Measurements from ENCODE around the gene PSMC3. TPM values are rescaled to one million over a fixed set of nuclear protein-coding genes. Genes with fewer than 3 reads are reported as not detected.

The PSMC3 gene
- total and polyA plus RNA-seq, 9 of the 15 experiments (the other 6 are each of a cell fraction or from before 2014, with no cell fraction given) = 44.3 to 324 (median 240) TPM

DNA sequence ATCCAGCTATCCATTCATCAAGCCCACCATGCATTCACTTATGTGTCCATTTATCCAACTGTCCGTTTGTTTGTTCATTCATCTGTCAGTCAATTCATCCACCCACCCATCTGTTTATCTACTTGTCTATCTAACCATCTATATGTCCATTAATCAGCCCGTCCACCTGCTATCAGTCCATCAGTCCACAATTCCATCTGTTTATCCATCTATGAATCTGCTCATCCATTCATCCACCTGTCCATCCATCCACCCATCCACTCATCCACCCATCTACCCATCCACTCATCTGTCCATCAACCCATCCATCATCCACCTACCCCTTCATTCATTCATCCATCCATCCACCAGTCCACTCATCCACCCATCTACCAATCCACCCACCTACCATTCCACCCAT, 46.9 kb downstream of the PSMC3 start (continued):
- no peak for TF ChIP-seq ZNF175 (CRISPR knock-in tag; IDR thresholded peaks at IDR 0.05; ENCODE audit: low read depth)
- no peak for TF ChIP-seq HIVEP1 (CRISPR knock-in tag; IDR thresholded peaks at IDR 0.05)
- no peak for TF ChIP-seq MTF1 (CRISPR knock-in tag; IDR thresholded peaks at IDR 0.05; ENCODE audit: borderline replicate concordance)
- TF ChIP-seq ZSCAN32 (CRISPR knock-in tag; IDR thresholded peaks at IDR 0.05) = no peak
- TF ChIP-seq, protein P1, sequence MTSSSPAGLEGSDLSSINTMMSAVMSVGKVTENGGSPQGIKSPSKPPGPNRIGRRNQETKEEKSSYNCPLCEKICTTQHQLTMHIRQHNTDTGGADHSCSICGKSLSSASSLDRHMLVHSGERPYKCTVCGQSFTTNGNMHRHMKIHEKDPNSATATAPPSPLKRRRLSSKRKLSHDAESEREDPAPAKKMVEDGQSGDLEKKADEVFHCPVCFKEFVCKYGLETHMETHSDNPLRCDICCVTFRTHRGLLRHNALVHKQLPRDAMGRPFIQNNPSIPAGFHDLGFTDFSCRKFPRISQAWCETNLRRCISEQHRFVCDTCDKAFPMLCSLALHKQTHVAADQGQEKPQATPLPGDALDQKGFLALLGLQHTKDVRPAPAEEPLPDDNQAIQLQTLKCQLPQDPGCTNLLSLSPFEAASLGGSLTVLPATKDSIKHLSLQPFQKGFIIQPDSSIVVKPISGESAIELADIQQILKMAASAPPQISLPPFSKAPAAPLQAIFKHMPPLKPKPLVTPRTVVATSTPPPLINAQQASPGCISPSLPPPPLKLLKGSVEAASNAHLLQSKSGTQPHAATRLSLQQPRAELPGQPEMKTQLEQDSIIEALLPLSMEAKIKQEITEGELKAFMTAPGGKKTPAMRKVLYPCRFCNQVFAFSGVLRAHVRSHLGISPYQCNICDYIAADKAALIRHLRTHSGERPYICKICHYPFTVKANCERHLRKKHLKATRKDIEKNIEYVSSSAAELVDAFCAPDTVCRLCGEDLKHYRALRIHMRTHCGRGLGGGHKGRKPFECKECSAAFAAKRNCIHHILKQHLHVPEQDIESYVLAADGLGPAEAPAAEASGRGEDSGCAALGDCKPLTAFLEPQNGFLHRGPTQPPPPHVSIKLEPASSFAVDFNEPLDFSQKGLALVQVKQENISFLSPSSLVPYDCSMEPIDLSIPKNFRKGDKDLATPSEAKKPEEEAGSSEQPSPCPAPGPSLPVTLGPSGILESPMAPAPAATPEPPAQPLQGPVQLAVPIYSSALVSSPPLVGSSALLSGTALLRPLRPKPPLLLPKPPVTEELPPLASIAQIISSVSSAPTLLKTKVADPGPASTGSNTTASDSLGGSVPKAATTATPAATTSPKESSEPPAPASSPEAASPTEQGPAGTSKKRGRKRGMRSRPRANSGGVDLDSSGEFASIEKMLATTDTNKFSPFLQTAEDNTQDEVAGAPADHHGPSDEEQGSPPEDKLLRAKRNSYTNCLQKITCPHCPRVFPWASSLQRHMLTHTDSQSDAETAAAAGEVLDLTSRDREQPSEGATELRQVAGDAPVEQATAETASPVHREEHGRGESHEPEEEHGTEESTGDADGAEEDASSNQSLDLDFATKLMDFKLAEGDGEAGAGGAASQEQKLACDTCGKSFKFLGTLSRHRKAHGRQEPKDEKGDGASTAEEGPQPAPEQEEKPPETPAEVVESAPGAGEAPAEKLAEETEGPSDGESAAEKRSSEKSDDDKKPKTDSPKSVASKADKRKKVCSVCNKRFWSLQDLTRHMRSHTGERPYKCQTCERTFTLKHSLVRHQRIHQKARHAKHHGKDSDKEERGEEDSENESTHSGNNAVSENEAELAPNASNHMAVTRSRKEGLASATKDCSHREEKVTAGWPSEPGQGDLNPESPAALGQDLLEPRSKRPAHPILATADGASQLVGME (CRISPR knock-in tag; IDR thresholded peaks at IDR 0.05) = no peak
- TF ChIP-seq HDAC1 (IDR thresholded peaks at IDR 0.05) = peak in 1 of 2 experiments; percentile 57; a peak in 2 of 4 replicates
- TF ChIP-seq EHMT2 (IDR thresholded peaks at IDR 0.05) = peak; percentile 72
- TF ChIP-seq, protein P2, sequence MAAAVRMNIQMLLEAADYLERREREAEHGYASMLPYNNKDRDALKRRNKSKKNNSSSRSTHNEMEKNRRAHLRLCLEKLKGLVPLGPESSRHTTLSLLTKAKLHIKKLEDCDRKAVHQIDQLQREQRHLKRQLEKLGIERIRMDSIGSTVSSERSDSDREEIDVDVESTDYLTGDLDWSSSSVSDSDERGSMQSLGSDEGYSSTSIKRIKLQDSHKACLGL (CRISPR knock-in tag; IDR thresholded peaks at IDR 0.05; ENCODE audit: borderline replicate concordance, poor library complexity, severe bottlenecking) = no peak
- TF ChIP-seq NR2C1 (IDR thresholded peaks at IDR 0.05) = no peak
- TF ChIP-seq NR2C1 (tag; IDR thresholded peaks at IDR 0.05) = no peak
- TF ChIP-seq SMARCA5 (IDR thresholded peaks at IDR 0.05) = peak; percentile 35; the same call in 1 of the 2 replicates
- TF ChIP-seq CTBP1 (IDR thresholded peaks at IDR 0.05; ENCODE audit: borderline replicate concordance) = no peak
- TF ChIP-seq, protein P3, sequence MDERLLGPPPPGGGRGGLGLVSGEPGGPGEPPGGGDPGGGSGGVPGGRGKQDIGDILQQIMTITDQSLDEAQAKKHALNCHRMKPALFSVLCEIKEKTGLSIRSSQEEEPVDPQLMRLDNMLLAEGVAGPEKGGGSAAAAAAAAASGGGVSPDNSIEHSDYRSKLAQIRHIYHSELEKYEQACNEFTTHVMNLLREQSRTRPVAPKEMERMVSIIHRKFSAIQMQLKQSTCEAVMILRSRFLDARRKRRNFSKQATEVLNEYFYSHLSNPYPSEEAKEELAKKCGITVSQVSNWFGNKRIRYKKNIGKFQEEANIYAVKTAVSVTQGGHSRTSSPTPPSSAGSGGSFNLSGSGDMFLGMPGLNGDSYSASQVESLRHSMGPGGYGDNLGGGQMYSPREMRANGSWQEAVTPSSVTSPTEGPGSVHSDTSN (CRISPR knock-in tag; IDR thresholded peaks at IDR 0.05; ENCODE audit: low read depth) = no peak
- TF ChIP-seq, protein P3 (tag; conservative IDR thresholded peaks at IDR 0.05; ENCODE audit: low read depth) = 0 out of 2 replicates have a peak, but pooled peaks have one; percentile 35
- 0 out of 2 replicates have a peak, but pooled peaks have one; percentile 12 for TF ChIP-seq PHB2 (IDR thresholded peaks at IDR 0.05; ENCODE audit: low read depth)
- no peak for TF ChIP-seq CBFB (CRISPR knock-in tag; IDR thresholded peaks at IDR 0.05)
- no peak for TF ChIP-seq NR2C2 (CRISPR knock-in tag; IDR thresholded peaks at IDR 0.05)
- no peak for TF ChIP-seq NR2C2 (tag; IDR thresholded peaks at IDR 0.05)
- no peak for TF ChIP-seq ZNF778 (CRISPR knock-in tag; IDR thresholded peaks at IDR 0.05)
- no peak for TF ChIP-seq DACH1 (IDR thresholded peaks at IDR 0.05; ENCODE audit: partially characterized antibody)
- no peak for TF ChIP-seq FOSL1 (tag; conservative IDR thresholded peaks at IDR 0.05)
- no peak for TF ChIP-seq ZNF347 (CRISPR knock-in tag; IDR thresholded peaks at IDR 0.05; ENCODE audit: low read depth)
